ENCODE data around the gene ZGLP1.
"Not testable (repeated sequence)": the region's sequence is repeated elsewhere in the genome, so short reads cannot be mapped to it uniquely, and the experiment has no call there.

The ZGLP1 gene

GRCh38 chr19:10343495-10343894, 33.9 kb upstream of the ZGLP1 start:
- TF ChIP-seq CTCF (conservative IDR thresholded peaks at IDR 0.05; ENCODE audit: low read depth) = no peak
- ChIA-PET POLR2A (ENCODE audit: low non-redundant PET) (no interaction called here), CTCF (interaction anchor here (0.6 kb wide), 1 partner anchor 207 kb away, joined by 3 read pairs; no protein-coding TSS in a partner anchor)
- no peak for DNase-seq (ENCODE audit: low spot score)
- no peak overlapping the region for H3K27ac ChIP-seq

- ChIA-PET CTCF (no interaction called here), POLR2A (ENCODE audit: low non-redundant PET) (no interaction called here)
- no peak overlapping the region for H3K27ac ChIP-seq
- no peak for TF ChIP-seq CTCF (conservative IDR thresholded peaks at IDR 0.05; ENCODE audit: low read depth)
- DNase-seq (ENCODE audit: low spot score) = no peak
Measured at GRCh38 chr19:10339977-10340376, 30.4 kb upstream of the ZGLP1 start.

GRCh38 chr19:10339380-10339960, 29.9 kb upstream of the ZGLP1 start, which contains the start of gene ICAM3:
Gene ICAM3 (minus strand): TSS chr19:10339624. CDS start chr19:10339614, 10 bp downstream.
- POLR2A ChIA-PET (ENCODE audit: low non-redundant PET) = no interaction called here
- CTCF ChIA-PET = no interaction called here
- no peak for TF ChIP-seq CTCF (conservative IDR thresholded peaks at IDR 0.05; ENCODE audit: low read depth)
- H3K27ac ChIP-seq = no peak within 1 kb of the TSS
- DNase-seq (ENCODE audit: low spot score) = no peak

GRCh38 chr19:10338940-10339339, 29.3 kb upstream of the ZGLP1 start:
- ChIA-PET POLR2A (ENCODE audit: low non-redundant PET) (no interaction called here), CTCF (no interaction called here)
- no peak for TF ChIP-seq CTCF (conservative IDR thresholded peaks at IDR 0.05; ENCODE audit: low read depth)
- no peak for DNase-seq (ENCODE audit: low spot score)
- no peak overlapping the region for H3K27ac ChIP-seq

- POLR2A ChIA-PET (ENCODE audit: low non-redundant PET) = not testable (repeated sequence)
- H3K27ac ChIP-seq = peak overlapping the region; percentile 91; the same call in 1 of the 2 replicates
- CTCF ChIA-PET = interaction anchor here (0.6 to 0.7 kb wide), 2 partner anchors 46 to 62 kb away, joined by 5 to 6 read pairs; no protein-coding TSS in a partner anchor
Measured at GRCh38 chr19:10336725-10337124, 27.1 kb upstream of the ZGLP1 start.

GRCh38 chr19:10335352-10335985, 25.9 kb upstream of the ZGLP1 start:
- ChIA-PET CTCF (interaction anchor here (0.8 kb wide), 1 partner anchor 55 kb away, joined by 4 read pairs; no protein-coding TSS in a partner anchor), POLR2A (ENCODE audit: low non-redundant PET) (no interaction called here)
- no peak for TF ChIP-seq CTCF (conservative IDR thresholded peaks at IDR 0.05; ENCODE audit: low read depth)
- peak overlapping the region; percentile 91 for H3K27ac ChIP-seq
- no peak for DNase-seq (ENCODE audit: low spot score)

More at GRCh38 chr19:10336725-10337124, 27.1 kb upstream of the ZGLP1 start:
- DNase-seq (ENCODE audit: low spot score) = not testable (repeated sequence)

Measured in RWPE1 (cell line).